GM06990 (cell line): ENCODE measurements around the gene SYNGR1.

Source experiments
- DNase-seq: peaks from one replicate; pipeline ENCODE4 v3.0.0-alpha.2; 2011; ENCODE audit not compliant: insufficient read length; ENCODE audit errors: extremely low read depth
- H3K27me3 ChIP-seq: replicated peaks from 2 replicates; pipeline ENCODE4 v1.6.0; 2011; ENCODE audit warnings: low read length; ENCODE audit not compliant: control insufficient read depth, insufficient read depth
- H3K36me3 ChIP-seq: 2 replicates; pipeline ENCODE4 v1.5.1; 2011; ENCODE audit warnings: low read length; ENCODE audit not compliant: control insufficient read depth, insufficient read depth
- H3K4me3 ChIP-seq: replicated peaks from 2 replicates; pipeline ENCODE4 v1.5.1; 2011; ENCODE audit warnings: low read depth, mild to moderate bottlenecking, control low read depth, low read length
- CTCF ChIP-seq: IDR thresholded peaks from 2 replicates; pipeline ENCODE4 v1.5.1; 2011; ENCODE audit warnings: low read length, control low read depth, mild to moderate bottlenecking, inconsistent platforms; ENCODE audit not compliant: insufficient read depth, poor library complexity, severe bottlenecking

Gene SYNGR1

GRCh38 chr22:39303358-39303757, 46.4 kb upstream of the SYNGR1 start:
- TF ChIP-seq CTCF: no peak
- Histone ChIP-seq H3K27me3 (no peaks in the 10 kb centered on the region), H3K36me3 (no peaks in the 10 kb centered on the region), H3K4me3 (no peak overlapping the region)
- no peak for DNase-seq

DNA sequence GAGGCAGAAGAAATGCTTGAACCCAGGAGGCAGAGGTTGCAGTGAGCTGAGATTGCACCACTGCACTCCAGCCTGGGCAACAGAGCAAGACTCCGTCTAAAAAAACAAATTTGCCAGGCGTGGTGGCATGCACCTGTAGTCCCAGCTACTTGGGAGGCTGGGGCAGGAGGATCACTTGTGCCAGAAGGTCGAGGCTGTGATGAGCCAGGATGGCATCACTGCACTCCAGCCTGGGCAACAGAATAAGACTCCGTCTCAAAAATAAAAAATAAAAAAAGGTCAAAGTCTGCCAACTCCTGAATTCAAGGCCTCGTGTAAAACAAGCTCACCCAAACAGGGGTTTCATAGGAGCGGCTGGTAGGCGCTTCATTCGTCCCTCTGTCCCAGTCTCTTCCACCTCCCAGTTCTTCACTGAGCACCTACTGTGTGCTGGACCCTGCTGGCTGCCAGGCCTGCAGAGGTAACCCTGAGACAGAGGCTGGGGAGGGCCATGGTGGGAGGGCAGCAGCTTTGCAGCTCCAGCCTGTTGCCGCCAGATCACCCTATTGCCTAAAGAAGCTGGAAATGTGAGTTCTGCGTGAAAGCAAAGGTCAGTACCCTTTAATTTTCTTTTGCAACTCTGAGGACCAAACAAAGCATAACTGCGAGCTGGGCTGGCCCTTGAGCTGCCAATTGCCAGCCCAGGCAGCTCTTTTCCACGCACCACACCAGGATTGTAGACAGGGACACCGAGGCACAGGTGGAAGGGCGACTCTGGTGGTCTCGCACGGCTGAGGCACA, 45.7 kb upstream of the SYNGR1 start:
- TF ChIP-seq CTCF: no peak

GRCh38 chr22:39306456-39307361, 43.1 kb upstream of the SYNGR1 start:
- H3K36me3 ChIP-seq: peaks cover under 1% of the 10 kb centered on the region
- H3K27me3 ChIP-seq: no peaks in the 10 kb centered on the region
- no peak overlapping the region for H3K4me3 ChIP-seq
- DNase-seq: no peak
- TF ChIP-seq CTCF: peak; percentile 76

More for the DNA sequence above, 45.7 kb upstream of the SYNGR1 start:
- no peak overlapping the region for H3K4me3 ChIP-seq
- no peak for DNase-seq
- no peaks in the 10 kb centered on the region for H3K27me3 ChIP-seq
- no peaks in the 10 kb centered on the region for H3K36me3 ChIP-seq

- Histone ChIP-seq H3K36me3 (peaks cover 18% of the 10 kb centered on the region), H3K4me3 (no peak overlapping the region), H3K27me3 (no peaks in the 10 kb centered on the region)
- peak; percentile 10 for TF ChIP-seq CTCF
- no peak for DNase-seq
Observed at GRCh38 chr22:39308614-39309363, 41.0 kb upstream of the SYNGR1 start.

DNA sequence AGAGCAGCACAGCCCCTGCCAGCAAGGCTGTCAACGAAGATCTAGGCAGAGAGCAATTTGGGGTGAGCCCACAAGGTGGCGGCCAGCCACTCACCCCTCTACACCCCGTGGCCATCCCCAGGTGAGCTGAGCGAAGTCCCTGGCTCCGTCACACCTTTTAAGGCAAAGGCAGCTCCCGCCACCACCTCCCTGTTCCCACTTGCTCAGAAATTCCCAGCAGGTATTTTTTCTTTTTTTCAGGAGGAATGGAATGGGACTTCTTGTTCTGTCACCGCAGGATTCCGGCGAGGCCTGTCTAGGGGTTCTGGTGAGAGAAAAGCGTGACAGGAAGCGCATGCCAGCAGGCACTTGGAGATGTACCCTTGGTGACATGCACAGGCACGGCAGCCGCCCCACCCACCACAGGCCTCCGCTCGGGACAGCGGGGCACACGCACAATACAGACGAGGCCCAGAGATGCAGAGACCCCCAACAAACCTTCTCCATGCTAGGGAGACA, 40.4 kb upstream of the SYNGR1 start:
- Histone ChIP-seq H3K36me3 (peaks cover 24% of the 10 kb centered on the region), H3K4me3 (no peak overlapping the region), H3K27me3 (no peaks in the 10 kb centered on the region)
- DNase-seq: no peak
- peak; percentile 50 for TF ChIP-seq CTCF
